GM12878 (cell line): ENCODE measurements around the gene USP9X. TPM values are rescaled to one million over a fixed set of nuclear protein-coding genes. Genes with fewer than 3 reads are reported as not detected.

ENCODE experiments used
- ATAC-seq: fragments of 200-7000 bp; cut with Tn5 transposase; 3 replicates; pipeline ENCODE4 v1.9.1; 2020; ENCODE audit warnings: mild to moderate bottlenecking, moderate library complexity
- BruUV-seq: library from RNA; stranded (reverse); fragments of 400-500 nt; replicated peaks from 2 replicates; lab custom pipeline; 2021; lab: Mats Ljungman, UMichigan
- CTCF ChIA-PET: fragments of 300-600 bp; sonication (Branson Sonifier 250); formaldehyde crosslinking; extraction: SDS; loops from one replicate; lab custom pipeline; 2021; ENCODE audit warnings: inconsistent platforms; lab: Yijun Ruan, JAX
- POLR2A ChIA-PET: fragments of 350-600 bp; formaldehyde crosslinking; extraction: SDS; loops from one replicate; lab custom pipeline; 2021; ENCODE audit warnings: inconsistent platforms; lab: Charles Lee
- RAD21 ChIA-PET: fragments of 300-600 bp; sonication (Branson Sonifier 250); formaldehyde crosslinking; loops from one replicate; lab custom pipeline; 2023; ENCODE audit warnings: antibody characterized with exemption; ENCODE audit not compliant: unreplicated experiment; lab: Charles Lee
- SMC1A ChIA-PET: fragments of 300-600 bp; sonication (Branson Sonifier 250); formaldehyde crosslinking; loops from one replicate; lab custom pipeline; 2023; ENCODE audit not compliant: unreplicated experiment, uncharacterized antibody; lab: Charles Lee
- DNase-seq: peaks from one replicate; pipeline ENCODE4 v3.0.0-alpha.2; 2011; ENCODE audit warnings: low read depth, low spot score
- FAIRE-seq: peaks from 3 replicates; lab custom pipeline; 2011; peaks lifted over from hg19 to GRCh38; lab: Jason Lieb, UNC
- H2AFZ ChIP-seq: 2 replicates; pipeline ENCODE4 v1.6.0; 2011; ENCODE audit warnings: low read depth, low read length, control low read depth; ENCODE audit not compliant: control insufficient read depth
- H3K27ac ChIP-seq: 2 replicates; pipeline ENCODE4 v1.5.1; 2011; ENCODE audit warnings: control low read depth; ENCODE audit not compliant: control insufficient read depth, insufficient read depth
- H3K27me3 ChIP-seq, 2 experiments: replicated peaks in 1 of 2; 2 replicates each; pipeline versions ENCODE4 v1.6.0 to v1.6.1; 2011; ENCODE audit warnings: low read length in 1 of 2; ENCODE audit not compliant: control insufficient read depth in 2 of 2, insufficient read depth in 2 of 2
- H3K36me3 ChIP-seq, 2 experiments: 2 replicates each; pipeline ENCODE4 v1.5.1; 2011; ENCODE audit warnings: low read length in 1 of 2; ENCODE audit not compliant: control insufficient read depth in 2 of 2, insufficient read depth in 2 of 2
- H3K4me1 ChIP-seq: 2 replicates; pipeline ENCODE4 v1.6.1; 2011; ENCODE audit warnings: mild to moderate bottlenecking, low read length, moderate library complexity, mixed read lengths; ENCODE audit not compliant: control insufficient read depth, insufficient read depth
- H3K4me2 ChIP-seq: 2 replicates; pipeline ENCODE4 v1.6.0; 2011; ENCODE audit warnings: control low read depth; ENCODE audit not compliant: control insufficient read depth, insufficient read depth
- H3K4me3 ChIP-seq: fragments of 200-600 bp; sonication (generic); 2 replicates; pipeline ENCODE4 v1.5.1; 2016
- H3K79me2 ChIP-seq: 2 replicates; pipeline ENCODE4 v1.6.0; 2011; ENCODE audit warnings: low read length; ENCODE audit not compliant: control insufficient read depth, insufficient read depth
- H3K9ac ChIP-seq: 2 replicates; pipeline ENCODE4 v1.8.0; 2011; ENCODE audit warnings: low read length, control low read depth, mixed read lengths; ENCODE audit not compliant: control insufficient read depth, insufficient read depth
- H3K9me3 ChIP-seq: replicated peaks from 3 replicates; pipeline ENCODE4 v1.5.1; 2011; ENCODE audit warnings: mild to moderate bottlenecking, low read length; ENCODE audit not compliant: control insufficient read depth, insufficient read depth
- H4K20me1 ChIP-seq: 2 replicates; pipeline ENCODE4 v1.6.0; 2011; ENCODE audit not compliant: control insufficient read depth, insufficient read depth
- CEBPB ChIP-seq, 2 experiments: fragments of 150-350 bp in 1 of 2; IDR thresholded peaks; 2 replicates each; pipeline ENCODE4 v1.6.1; 2012 to 2014; ENCODE audit warnings: low read depth in 2 of 2, low read length in 2 of 2, borderline replicate concordance in 1 of 2, inconsistent platforms in 1 of 2
- CREM ChIP-seq: IDR thresholded peaks from 2 replicates; pipeline ENCODE4 v1.6.1; 2014; ENCODE audit warnings: antibody characterized with exemption, low read depth
- DPF2 ChIP-seq: fragments of 450-650 bp; IDR thresholded peaks from 2 replicates; pipeline ENCODE4 v1.6.1; 2017; ENCODE audit warnings: mild to moderate bottlenecking
- MEF2A ChIP-seq: IDR thresholded peaks from 2 replicates; pipeline ENCODE4 v1.6.1; 2011; ENCODE audit warnings: low read depth, mild to moderate bottlenecking, low read length, moderate library complexity; ENCODE audit not compliant: insufficient read depth
- MTA3 ChIP-seq: IDR thresholded peaks from 2 replicates; pipeline ENCODE4 v1.6.1; 2012; ENCODE audit warnings: low read length, inconsistent platforms, borderline replicate concordance
- NKRF ChIP-seq: fragments of 450-650 bp; conservative IDR thresholded peaks from 2 replicates; pipeline ENCODE4 v1.6.1; 2017; ENCODE audit warnings: mild to moderate bottlenecking, moderate library complexity
- PAX8 ChIP-seq: fragments of 450-650 bp; IDR thresholded peaks from 2 replicates; pipeline ENCODE4 v1.6.1; 2017; ENCODE audit warnings: mild to moderate bottlenecking, moderate library complexity
- RAD51 ChIP-seq: fragments of 450-650 bp; IDR thresholded peaks from 2 replicates; pipeline ENCODE4 v1.6.1; 2016; ENCODE audit warnings: moderate library complexity, mild to moderate bottlenecking, inconsistent platforms
- SIX5 ChIP-seq: IDR thresholded peaks from 2 replicates; pipeline ENCODE4 v1.6.1; 2011; ENCODE audit warnings: mild to moderate bottlenecking, low read depth, low read length, moderate library complexity; ENCODE audit not compliant: severe bottlenecking
- SMAD1 ChIP-seq: fragments of 450-650 bp; IDR thresholded peaks from 2 replicates; pipeline ENCODE4 v1.6.1; 2018; ENCODE audit warnings: mild to moderate bottlenecking, low read depth; ENCODE audit not compliant: partially characterized antibody
- ZBTB33 ChIP-seq: fragments of 450-650 bp; IDR thresholded peaks from 2 replicates; pipeline ENCODE4 v1.6.1; 2017; ENCODE audit warnings: mild to moderate bottlenecking
- WGBS: methylation state at CpG from one replicate; pipeline ENCODE4 v1.1.6; 2016; ENCODE audit warnings: low lambda C conversion rate; ENCODE audit not compliant: insufficient replicate concordance, insufficient coverage; ENCODE audit errors: missing lambda C conversion rate; 5-methylcytosine and 5-hydroxymethylcytosine counted together
- in situ Hi-C: fragments of 300-500 bp; cut with MboI; formaldehyde crosslinking; loops from 9 replicates; pipeline ENCODE4 v1.14.3; 2018; ENCODE audit warnings: mixed read lengths
- intact Hi-C: fragments of 100-400 bp; cut with micrococcal nuclease; formaldehyde crosslinking; loops from one replicate; pipeline ENCODE4 v1.14.2; 2022; ENCODE audit not compliant: unreplicated experiment
- polyA plus RNA-seq, 11 experiments: library from polyadenylated mRNA; depleted of rRNA in 4 of 11; unstranded in 6 of 11; stranded (reverse) in 5 of 11; fragments of >200 nt; fragmentation: Nextera tagmentation in 4 of 11; fragmentation: Illumina TruSeq in 1 of 11; extraction: Ambion mirVana in 4 of 11; extraction: Trizol in 1 of 11; gene quantifications; 1 replicate in 1 of 11; 2 replicates in 10 of 11; pipeline versions ENCODE4 v1.2.1 to v1.2.3, GENCODE V29; 2011 to 2016; ENCODE audit warnings: inconsistent platforms in 2 of 11, missing spikeins in 2 of 11, low read depth in 1 of 11
- total RNA-seq, 4 experiments: library from RNA; depleted of rRNA in 3 of 4; stranded (reverse); fragments of >200 nt in 3 of 4; fragmentation: Illumina TruSeq in 1 of 4; extraction: Trizol in 1 of 4; gene quantifications; 2 replicates each; pipeline versions ENCODE4 v1.2.1 to v1.2.3, GENCODE V29; 2013 to 2021

USP9X gene
- total and polyA plus RNA-seq, 10 of the 15 experiments (the other 5 are each of a cell fraction or from before 2014, with no cell fraction given), result 9.3 to 61.6 (median 31.7) TPM

GRCh38 chrX:41236629-41237028 lies 151.4 kb downstream of the USP9X start (continued):
- no peak for TF ChIP-seq ZBTB33

GRCh38 chrX:41240509-41240908 lies 155.3 kb downstream of the USP9X start:
- Histone ChIP-seq H3K9me3 (no peaks in the 10 kb centered on the region), H3K36me3 (no peaks in the 10 kb centered on the region), H3K4me3 (no peak overlapping the region), H3K27ac (no peak overlapping the region), H3K79me2 (no peaks in the 10 kb centered on the region), H3K4me2 (no peak overlapping the region), H3K4me1 (peaks cover 11% of the 10 kb centered on the region; the same call in 1 of the 2 replicates), H3K9ac (no peak overlapping the region), H3K27me3 (no peaks in the 10 kb centered on the region), H4K20me1 (no peaks in the 10 kb centered on the region; the same call in 1 of the 2 replicates), H2AFZ (no peak overlapping the region)
- DNase-seq (no peak), FAIRE-seq (no peak), ATAC-seq (no peak)
- WGBS, result 17% methylated on average over 3 of the region's 3 CpGs
- ChIA-PET SMC1A (interaction anchor here (0.6 to 2.2 kb wide), 2 partner anchors 61 to 126 kb away, joined by 3 to 9 read pairs; no protein-coding TSS in a partner anchor), POLR2A (no interaction called here), RAD21 (no interaction called here), CTCF (interaction anchor here (1.2 to 1.8 kb wide), 3 partner anchors 14 to 141 kb away, joined by 3 to 11 read pairs (median 10); no protein-coding TSS in a partner anchor)
- no TSS peak for BruUV-seq
- intact Hi-C loops, result no loop called here
- in situ Hi-C loops, result no loop called here
- no peak for TF ChIP-seq RAD51
- TF ChIP-seq SMAD1, result no peak
- TF ChIP-seq NKRF, result no peak
- TF ChIP-seq CEBPB (IDR thresholded peaks at IDR 0.05; ENCODE audit: borderline replicate concordance in 1 of 2, low read depth in 2 of 2, low read length in 2 of 2), result no peak
- no peak for TF ChIP-seq CREM
- no peak for TF ChIP-seq DPF2
- no peak for TF ChIP-seq MEF2A
- no peak for TF ChIP-seq PAX8
- no peak for TF ChIP-seq MTA3
- TF ChIP-seq SIX5, result no peak
